HEK293T (cell line): ENCODE results near the gene KLK6.
"Not testable (repeated sequence)": the region's sequence is repeated elsewhere in the genome, so short reads cannot be mapped to it uniquely, and the experiment has no call there.

Experiments
- CTCF ChIA-PET: fragments of 350-600 bp; formaldehyde crosslinking; extraction: SDS; loops from one replicate; lab custom pipeline; 2021; ENCODE audit warnings: antibody characterized with exemption, inconsistent platforms; lab: Yijun Ruan, JAX
- POLR2A ChIA-PET: fragments of 350-600 bp; formaldehyde crosslinking; extraction: SDS; loops from one replicate; lab custom pipeline; 2020; ENCODE audit warnings: antibody characterized with exemption, inconsistent platforms; lab: Yijun Ruan, JAX
- DNase-seq: peaks from one replicate; pipeline ENCODE4 v3.0.0; 2012; ENCODE audit warnings: mixed read lengths; ENCODE audit errors: extremely low spot score
- ARNT ChIP-seq: fragments of 450-650 bp; IDR thresholded peaks from 2 replicates; pipeline ENCODE4 v1.6.1; 2017; ENCODE audit warnings: mild to moderate bottlenecking
- BHLHE40 ChIP-seq: fragments of 450-650 bp; IDR thresholded peaks from 2 replicates; pipeline ENCODE4 v1.6.1; 2016; ENCODE audit warnings: mild to moderate bottlenecking, moderate library complexity, borderline replicate concordance
- CTBP1 ChIP-seq: fragments of 450-650 bp; IDR thresholded peaks from 2 replicates; pipeline ENCODE4 v1.6.1; 2016; ENCODE audit warnings: borderline replicate concordance
- ELF4 ChIP-seq: fragments of 450-650 bp; IDR thresholded peaks from 2 replicates; pipeline ENCODE4 v1.6.1; 2017; ENCODE audit warnings: antibody characterized with exemption
- FOXA1 ChIP-seq: fragments of 450-650 bp; IDR thresholded peaks from 2 replicates; pipeline ENCODE4 v1.6.1; 2016; ENCODE audit warnings: mild to moderate bottlenecking
- FOXK2 ChIP-seq: fragments of 450-650 bp; IDR thresholded peaks from 2 replicates; pipeline ENCODE4 v1.6.1; 2016; ENCODE audit warnings: mild to moderate bottlenecking
- FOXM1 ChIP-seq: fragments of 450-650 bp; IDR thresholded peaks from 2 replicates; pipeline ENCODE4 v1.6.1; 2017; ENCODE audit warnings: mild to moderate bottlenecking, borderline replicate concordance
- HDGF ChIP-seq: fragments of 450-650 bp; IDR thresholded peaks from 2 replicates; pipeline ENCODE4 v1.6.1; 2017; ENCODE audit warnings: antibody characterized with exemption, borderline replicate concordance
- L3MBTL2 ChIP-seq: fragments of 450-650 bp; conservative IDR thresholded peaks from 2 replicates; pipeline ENCODE4 v1.6.1; 2016; ENCODE audit warnings: mild to moderate bottlenecking
- LEF1 ChIP-seq: fragments of 450-650 bp; IDR thresholded peaks from 2 replicates; pipeline ENCODE4 v1.6.1; 2017; ENCODE audit warnings: mild to moderate bottlenecking, borderline replicate concordance
- NFRKB ChIP-seq: fragments of 450-650 bp; IDR thresholded peaks from 2 replicates; pipeline ENCODE4 v1.6.1; 2016; ENCODE audit warnings: mild to moderate bottlenecking, moderate library complexity
- PKNOX1 ChIP-seq: fragments of 450-650 bp; IDR thresholded peaks from 2 replicates; pipeline ENCODE4 v1.6.1; 2016
- SP1 ChIP-seq: fragments of 450-650 bp; IDR thresholded peaks from 2 replicates; pipeline ENCODE4 v1.6.1; 2017
- SUZ12 ChIP-seq: fragments of 450-650 bp; IDR thresholded peaks from 2 replicates; pipeline ENCODE4 v1.6.1; 2016; ENCODE audit warnings: mild to moderate bottlenecking
- TARDBP ChIP-seq: fragments of 450-650 bp; IDR thresholded peaks from 2 replicates; pipeline ENCODE4 v1.6.1; 2016
- ZNF384 ChIP-seq: fragments of 450-650 bp; IDR thresholded peaks from 2 replicates; pipeline ENCODE4 v1.6.1; 2016

Gene KLK6

GRCh38 chr19:50998686-50999085 lies 29.3 kb upstream of the KLK6 start:
- TF ChIP-seq L3MBTL2 (no peak), FOXA1 (no peak), ELF4 (no peak)
- ChIA-PET CTCF (no interaction called here), POLR2A (no interaction called here)
- DNase-seq = no peak

- POLR2A ChIA-PET = no interaction called here
Observed at GRCh38 chr19:50998061-50998460, 28.7 kb upstream of the KLK6 start.

GRCh38 chr19:50994129-50994528 lies 24.7 kb upstream of the KLK6 start:
- POLR2A ChIA-PET = no interaction called here

More at GRCh38 chr19:50998061-50998460, 28.7 kb upstream of the KLK6 start:
- CTCF ChIA-PET = no interaction called here
- no peak for DNase-seq
- TF ChIP-seq LEF1 = no peak
- TF ChIP-seq PKNOX1 = no peak
- no peak for TF ChIP-seq ARNT
- TF ChIP-seq BHLHE40 = no peak
- TF ChIP-seq SP1 = no peak
- TF ChIP-seq TARDBP = no peak
- no peak for TF ChIP-seq FOXM1
- TF ChIP-seq FOXA1 = no peak
- TF ChIP-seq ELF4 = no peak
- TF ChIP-seq FOXK2 = no peak
- no peak for TF ChIP-seq NFRKB

GRCh38 chr19:50992666-50993035 lies 23.3 kb upstream of the KLK6 start:
- POLR2A ChIA-PET = no interaction called here
- TF ChIP-seq HDGF = no peak
- TF ChIP-seq TARDBP = no peak
- no peak for TF ChIP-seq ARNT
- no peak for TF ChIP-seq ZNF384
- TF ChIP-seq L3MBTL2 = no peak
- no peak for TF ChIP-seq SUZ12
- TF ChIP-seq SP1 = no peak
- no peak for DNase-seq
- CTCF ChIA-PET = no interaction called here

More at GRCh38 chr19:50994129-50994528, 24.7 kb upstream of the KLK6 start:
- peak; percentile 39 for DNase-seq
- no peak for TF ChIP-seq FOXK2
- TF ChIP-seq L3MBTL2 = peak; percentile 64
- CTCF ChIA-PET = no interaction called here

- DNase-seq, POLR2A ChIA-PET, CTCF ChIA-PET: not testable (repeated sequence)
Observed at GRCh38 chr19:50984416-50984815, 15.0 kb upstream of the KLK6 start.

GRCh38 chr19:50983625-50984292 lies 14.4 kb upstream of the KLK6 start, which contains the start of gene KLK7:
TSS of gene KLK7 (minus strand) at chr19:50983917. CDS start at chr19:50982399, 1,518 bp downstream.
- DNase-seq = no peak
- POLR2A ChIA-PET = no interaction called here
- CTCF ChIA-PET = no interaction called here
- no peak for TF ChIP-seq L3MBTL2
- no peak for TF ChIP-seq CTBP1
- no peak for TF ChIP-seq SUZ12
- no peak for TF ChIP-seq ELF4
- TF ChIP-seq NFRKB = no peak
- TF ChIP-seq ZNF384 = no peak
- TF ChIP-seq HDGF = no peak
- no peak for TF ChIP-seq FOXM1
- no peak for TF ChIP-seq SP1
- no peak for TF ChIP-seq FOXK2
- TF ChIP-seq FOXA1 = no peak
- no peak for TF ChIP-seq ARNT
- TF ChIP-seq LEF1 = no peak
- TF ChIP-seq PKNOX1 = no peak

- no peak for TF ChIP-seq SUZ12
- no peak for TF ChIP-seq HDGF
- TF ChIP-seq NFRKB = no peak
- no peak for TF ChIP-seq FOXM1
- no peak for TF ChIP-seq ARNT
- TF ChIP-seq ZNF384 = no peak
- no peak for TF ChIP-seq BHLHE40
- no peak for TF ChIP-seq SP1
- no peak for TF ChIP-seq CTBP1
- no peak for TF ChIP-seq FOXK2
- no peak for TF ChIP-seq FOXA1
- TF ChIP-seq TARDBP = no peak
- no peak for TF ChIP-seq ELF4
- no peak for DNase-seq
- POLR2A ChIA-PET = no interaction called here
- CTCF ChIA-PET = interaction anchor here (1.5 kb wide), 1 partner anchor 39 kb away, joined by 3 read pairs; no protein-coding TSS in a partner anchor
Observed at GRCh38 chr19:50982186-50982585, 12.8 kb upstream of the KLK6 start.

- TF ChIP-seq HDGF (no peak), L3MBTL2 (no peak), ARNT (no peak), TARDBP (no peak), SP1 (no peak), LEF1 (no peak), ELF4 (no peak), SUZ12 (no peak), ZNF384 (no peak), FOXK2 (no peak)
- POLR2A ChIA-PET = no interaction called here
- no peak for DNase-seq
- CTCF ChIA-PET = interaction anchor here (1.5 kb wide), 1 partner anchor 39 kb away, joined by 3 read pairs; no protein-coding TSS in a partner anchor
Observed at GRCh38 chr19:50981587-50982146, 12.3 kb upstream of the KLK6 start.
